ENCODE measurements around the gene TEK. TPM values are rescaled to one million over a fixed set of nuclear protein-coding genes. Genes with fewer than 3 reads are reported as not detected.
A peak's percentile ranks its signal among the peaks of the same experiment; 100 is the strongest.

TEK gene
- total RNA-seq, 1 donor from 2014 or later: 8.1 TPM

GRCh38 chr9:27124151-27124550, 15.1 kb downstream of the TEK start:
- DNase-seq (ENCODE audit: low spot score): no peak

DNA sequence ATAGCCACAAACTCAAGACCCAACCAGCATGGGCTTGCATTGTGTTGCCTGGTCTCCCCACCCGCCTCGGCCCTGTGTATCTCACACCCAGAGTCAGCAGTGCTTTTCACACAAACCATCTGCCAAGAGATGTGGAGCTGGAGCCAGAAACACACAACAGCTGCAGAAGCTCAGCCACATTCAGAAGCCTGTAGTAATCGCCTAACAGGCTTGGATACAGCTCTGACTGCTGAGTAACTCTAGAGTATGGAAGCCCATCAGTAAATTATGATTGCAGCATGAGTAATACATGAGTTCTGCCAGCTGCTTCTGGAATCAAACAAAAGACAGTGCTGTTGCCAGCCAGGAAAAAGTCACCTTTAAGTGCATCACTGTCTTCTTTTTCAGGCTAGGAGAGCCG, 16.0 kb downstream of the TEK start:
- peak; percentile 69 for DNase-seq (ENCODE audit: low spot score)

DNA sequence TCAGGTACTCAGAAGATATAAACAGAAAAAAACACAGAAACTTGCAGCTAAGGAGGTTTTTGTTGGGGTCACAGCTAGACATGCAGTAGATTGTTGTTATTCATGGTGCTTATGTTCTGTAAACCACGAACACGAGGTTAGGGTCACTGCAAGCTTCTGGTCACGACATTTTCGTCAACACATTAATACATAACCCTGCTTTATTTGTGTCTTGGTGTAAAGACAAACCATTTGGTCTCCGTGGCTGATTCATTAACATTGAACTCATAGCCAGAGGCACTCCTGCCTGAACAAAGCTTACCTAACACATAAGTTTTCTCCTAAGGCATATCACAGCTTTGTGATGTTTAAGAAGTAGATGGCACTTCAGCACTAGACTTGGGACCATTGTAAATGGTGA, 16.9 kb downstream of the TEK start:
- DNase-seq (ENCODE audit: low spot score): no peak

DNA sequence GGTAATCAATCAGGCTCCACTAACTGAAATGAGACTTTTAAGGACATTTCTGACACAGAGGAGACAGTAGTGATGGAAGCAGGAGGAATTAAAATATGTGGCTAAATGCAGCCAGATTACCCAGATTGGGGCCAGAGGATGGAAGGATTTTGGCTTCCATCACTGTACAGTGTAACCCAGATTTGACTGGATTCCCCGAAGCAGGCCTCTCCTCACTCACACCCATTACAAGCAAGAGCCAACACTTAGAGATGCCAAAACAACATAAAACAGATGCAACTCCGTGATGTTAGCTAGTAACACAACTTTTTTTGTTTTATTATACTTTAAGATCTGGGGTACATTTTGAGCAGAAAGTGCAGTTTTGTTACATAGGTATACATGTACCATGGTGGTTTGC, 17.6 kb downstream of the TEK start:
- DNase-seq (ENCODE audit: low spot score): no peak

- DNase-seq (ENCODE audit: low spot score): no peak
Measured at GRCh38 chr9:27129221-27129620, 20.2 kb downstream of the TEK start.

DNA sequence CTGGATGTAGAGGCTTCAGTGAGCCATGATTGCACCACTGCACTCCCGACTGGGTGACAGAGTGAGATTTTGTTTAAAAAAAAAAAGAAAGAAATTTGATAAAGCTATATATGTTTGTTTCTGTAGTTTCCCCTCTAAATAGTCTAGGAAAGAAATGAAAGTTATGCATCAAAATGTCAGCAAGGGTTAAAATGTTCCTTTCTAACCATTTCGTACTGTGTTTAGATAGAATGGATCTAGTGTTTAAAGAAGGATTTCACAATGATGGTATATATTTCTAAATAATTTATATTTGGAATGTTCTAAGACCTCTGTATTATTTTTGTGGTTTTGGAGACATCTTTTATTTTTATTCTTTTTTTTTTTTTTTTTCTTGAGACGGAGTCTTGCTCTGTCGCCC, 22.7 kb downstream of the TEK start:
- no peak for DNase-seq (ENCODE audit: low spot score)

- DNase-seq (ENCODE audit: low spot score): no peak
Measured at GRCh38 chr9:27133817-27134216, 24.8 kb downstream of the TEK start.

DNA sequence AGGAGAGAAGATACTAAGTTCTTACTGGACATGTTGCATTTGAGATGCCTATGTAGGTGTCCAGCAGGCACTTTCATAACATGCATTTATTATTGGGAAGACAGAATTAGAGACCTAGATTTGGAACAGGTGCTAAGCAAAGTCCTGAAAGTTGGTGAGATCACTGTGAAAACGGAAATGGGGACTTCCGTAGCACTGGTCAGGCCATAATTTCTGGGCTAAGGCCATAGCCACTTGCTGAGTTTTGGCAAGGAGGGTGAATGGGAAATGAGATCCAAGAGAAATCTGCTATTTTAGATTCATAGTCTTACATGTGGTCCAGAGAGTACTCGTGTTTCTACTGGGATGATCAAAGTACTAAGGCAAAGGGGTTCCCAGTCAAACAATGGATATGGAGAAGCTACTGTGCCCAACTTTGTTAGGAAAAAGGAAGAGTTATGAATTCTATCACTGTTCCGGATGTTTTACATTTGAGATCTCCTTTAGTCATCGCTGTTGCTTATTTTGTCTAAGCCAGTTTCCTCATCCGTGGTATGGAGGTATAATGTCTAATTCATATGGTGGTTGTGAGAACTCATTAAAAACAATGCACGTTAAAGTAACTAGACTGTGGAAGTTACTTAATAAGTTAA, 33.4 kb downstream of the TEK start:
- DNase-seq (ENCODE audit: low spot score): no peak

DNA sequence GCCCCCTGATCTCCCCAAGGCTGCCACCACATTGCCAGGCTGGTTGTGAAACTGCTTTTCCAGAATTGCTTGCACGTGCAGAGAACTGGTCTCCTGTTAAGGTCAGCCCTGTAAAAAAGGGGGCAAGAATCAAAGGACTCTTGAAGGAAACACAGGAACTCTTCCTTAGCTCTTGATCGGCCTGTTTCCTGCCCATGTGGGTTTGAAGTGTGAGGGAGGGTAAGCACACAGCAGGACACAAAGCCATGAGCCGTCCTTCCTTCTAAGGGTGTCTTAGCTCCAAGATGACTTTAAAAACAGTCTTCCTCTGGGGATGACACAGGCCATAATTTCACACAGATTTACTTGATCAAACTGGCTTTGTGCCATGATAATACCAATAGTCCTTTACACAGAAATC, 36.1 kb downstream of the TEK start:
- DNase-seq (ENCODE audit: low spot score): no peak

DNA sequence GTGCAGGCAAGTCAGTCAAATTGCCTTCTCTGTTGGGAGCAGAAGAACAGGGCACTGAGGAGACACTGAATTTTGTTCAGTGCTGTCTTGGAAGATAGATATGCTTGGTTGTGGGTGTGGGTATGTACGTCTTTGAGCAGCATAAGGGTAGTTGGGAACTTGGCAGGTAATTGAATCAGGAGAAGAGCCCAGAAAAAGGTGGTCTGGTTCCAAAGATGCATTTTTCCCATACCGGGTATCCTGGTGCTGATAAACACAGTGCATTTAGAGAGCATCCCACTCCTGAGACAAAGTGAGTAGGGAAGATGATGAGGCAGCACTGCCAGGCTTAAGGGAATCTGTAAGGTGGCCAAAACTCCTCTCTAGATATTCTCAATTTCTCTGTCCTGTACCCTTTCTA, 40.6 kb downstream of the TEK start:
- no peak for DNase-seq (ENCODE audit: low spot score)

DNA sequence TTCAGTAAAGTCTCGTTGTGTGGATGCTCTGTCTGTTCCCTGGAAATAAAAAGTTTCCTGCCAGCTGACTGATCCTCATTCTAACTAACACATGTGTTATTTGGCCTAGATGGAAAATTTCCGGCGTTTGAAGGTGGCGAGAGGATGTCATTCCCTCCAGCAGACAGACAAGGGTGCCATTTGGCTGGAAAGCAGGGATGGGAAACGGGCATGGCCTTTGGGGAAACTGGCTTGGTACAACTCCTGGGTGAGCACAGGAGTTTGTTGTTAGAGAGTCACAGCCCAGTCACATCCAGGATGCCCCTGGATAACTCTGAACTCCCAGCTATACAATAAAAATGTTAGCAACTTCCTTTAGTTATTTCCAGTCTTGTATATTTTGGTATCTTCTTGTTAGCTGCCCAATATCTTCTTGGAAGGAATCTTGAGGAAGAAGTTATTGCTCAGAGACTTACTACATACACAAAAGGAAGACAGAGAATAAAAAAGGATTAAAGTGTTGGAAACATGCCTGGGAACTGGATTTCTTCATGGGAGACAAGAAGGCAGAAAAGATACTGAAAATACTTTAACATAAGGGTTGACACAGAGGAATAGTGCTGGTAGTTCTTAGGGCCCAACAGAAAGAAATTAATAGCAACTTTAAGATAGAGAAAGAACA, 41.9 kb downstream of the TEK start:
- no peak for DNase-seq (ENCODE audit: low spot score)

DNA sequence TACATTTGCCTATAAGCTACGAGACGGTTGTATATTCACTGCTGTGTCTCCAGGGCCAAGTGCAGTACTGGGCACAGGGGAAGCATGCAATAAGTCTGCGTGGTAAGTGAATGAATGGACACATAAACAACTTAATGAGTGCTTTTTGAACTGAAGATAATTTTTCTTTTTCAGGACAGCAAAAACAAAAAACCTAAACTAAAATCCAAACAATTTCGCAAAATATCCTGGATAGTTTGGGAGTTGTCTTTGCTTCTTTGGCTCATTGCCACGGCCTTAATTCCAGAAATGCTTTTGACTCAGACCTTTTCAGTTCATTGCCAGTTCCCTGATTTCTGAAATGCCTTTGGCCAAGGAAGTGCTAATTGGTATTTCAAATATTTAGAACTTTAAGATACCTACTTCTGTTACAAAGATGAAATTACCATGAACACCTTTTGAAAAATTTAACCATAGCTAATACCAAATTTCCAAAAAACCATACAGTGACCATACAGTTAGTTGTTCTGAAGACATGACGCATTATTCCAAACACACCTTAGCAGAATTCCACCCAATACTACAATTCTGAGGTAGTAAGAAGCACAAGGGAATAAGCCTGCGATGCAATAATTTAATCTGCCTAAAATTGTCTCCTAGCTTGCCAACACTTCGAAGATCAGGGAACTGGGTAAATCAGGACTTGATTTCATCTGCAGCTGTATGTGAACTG, 42.8 kb downstream of the TEK start:
- no peak for DNase-seq (ENCODE audit: low spot score)

GRCh38 chr9:27152405-27152718, 43.3 kb downstream of the TEK start:
- DNase-seq (ENCODE audit: low spot score): no peak

GRCh38 chr9:27154908-27155307, 45.9 kb downstream of the TEK start:
- DNase-seq (ENCODE audit: low spot score): peak; percentile 18

DNA sequence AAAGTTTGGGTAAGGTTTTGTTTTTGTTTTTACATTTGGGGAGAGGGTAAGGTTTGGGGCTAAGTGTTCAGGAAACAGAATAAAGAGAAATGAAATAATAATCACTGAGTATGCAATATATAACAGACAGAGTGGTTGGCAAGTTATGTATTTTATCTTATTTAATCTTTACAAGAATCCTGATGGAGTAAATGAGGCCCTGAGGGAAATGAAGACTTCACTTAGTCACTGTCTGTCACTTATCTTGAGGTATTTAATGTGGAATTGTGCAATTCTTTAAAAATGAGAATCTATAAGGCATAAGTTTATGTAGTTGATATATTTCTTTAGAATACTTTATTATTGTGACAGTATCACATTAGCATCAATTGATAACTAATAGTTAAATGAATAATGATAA, 48.1 kb downstream of the TEK start:
- DNase-seq (ENCODE audit: low spot score): no peak

GRCh38 chr9:27157736-27158135, 48.7 kb downstream of the TEK start:
- no peak for DNase-seq (ENCODE audit: low spot score)

DNA sequence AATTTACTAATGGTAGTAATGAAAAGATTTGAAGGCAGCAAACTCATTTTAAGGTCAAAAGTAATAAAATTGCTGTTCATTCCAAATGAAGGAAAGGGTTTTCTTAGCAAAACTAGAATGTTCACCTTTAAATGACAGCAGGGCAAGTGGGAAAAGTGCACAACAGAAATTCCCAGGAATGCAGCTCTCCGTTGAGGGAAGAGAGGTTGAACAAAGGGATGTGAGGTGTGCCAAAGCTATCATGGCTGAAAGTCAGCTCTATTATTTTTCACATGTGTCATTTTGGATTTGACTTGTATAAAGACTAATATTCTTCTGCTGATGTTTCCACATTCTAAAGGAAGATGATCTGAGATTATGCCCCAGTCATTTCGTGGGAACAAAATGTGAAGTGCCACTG, 51.6 kb downstream of the TEK start:
- DNase-seq (ENCODE audit: low spot score): no peak

- no peak for DNase-seq (ENCODE audit: low spot score)
Measured at GRCh38 chr9:27162045-27162444, 53.0 kb downstream of the TEK start.

DNA sequence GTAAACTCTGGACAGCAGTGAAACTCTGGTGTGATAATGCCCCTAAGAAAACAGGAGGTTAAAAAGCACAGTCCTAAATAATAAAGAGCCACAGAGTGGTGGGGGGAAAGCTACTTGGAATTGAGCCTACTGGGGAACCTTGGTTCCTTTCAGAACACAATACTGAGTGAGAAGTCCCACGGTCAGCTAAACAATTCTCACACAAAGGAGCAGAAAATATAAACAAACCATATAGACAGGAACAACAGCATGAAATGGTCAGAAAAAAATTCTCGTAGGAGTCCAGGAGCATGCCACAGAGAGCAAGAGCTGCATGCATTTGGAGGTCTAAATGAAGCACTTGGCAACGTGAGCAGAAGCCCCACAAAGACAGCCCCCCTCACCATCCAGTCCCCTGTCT, 56.0 kb downstream of the TEK start:
- no peak for DNase-seq (ENCODE audit: low spot score)

GRCh38 chr9:27165670-27166069, 56.6 kb downstream of the TEK start:
- DNase-seq (ENCODE audit: low spot score): no peak

DNA sequence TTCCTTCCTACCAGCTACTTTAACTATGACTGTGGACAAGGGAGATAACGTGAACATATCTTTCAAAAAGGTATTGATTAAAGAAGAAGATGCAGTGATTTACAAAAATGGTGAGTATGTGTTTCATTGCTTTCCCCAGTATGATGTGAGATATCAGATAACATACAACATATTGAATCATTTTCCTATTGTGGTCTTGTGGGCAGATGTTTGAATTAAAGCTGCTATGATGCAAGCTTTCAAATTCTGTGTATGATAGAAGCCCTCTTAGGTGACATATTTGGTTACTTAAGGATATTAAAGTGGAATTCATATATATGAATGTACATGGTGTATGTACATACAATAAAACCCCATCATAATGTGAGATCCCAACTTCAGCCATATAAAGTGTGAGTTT, 59.5 kb downstream of the TEK start:
- DNase-seq (ENCODE audit: low spot score): no peak

- no peak for DNase-seq (ENCODE audit: low spot score)
Measured at GRCh38 chr9:27168951-27169350, 59.9 kb downstream of the TEK start.

GRCh38 chr9:27176971-27177370, 67.9 kb downstream of the TEK start:
- DNase-seq (ENCODE audit: low spot score): no peak

Measured in mucosa of gallbladder (tissue), 1 donor.